GM23338 (cell line): ENCODE data around the gene TGM2. TPM values are rescaled to one million over a fixed set of nuclear protein-coding genes. Genes with fewer than 3 reads are reported as not detected.

Experiments used
- ATAC-seq: fragments of 200-7000 bp; cut with Tn5 transposase; 3 replicates; pipeline ENCODE4 v1.9.1; 2020
- DNase-seq: peaks from one replicate; pipeline ENCODE4 v3.0.0-alpha.2; 2015; ENCODE audit warnings: low spot score
- H2AFZ ChIP-seq: fragments of 200-600 bp; sonication (generic); 2 replicates; pipeline ENCODE4 v1.8.0; 2016; ENCODE audit warnings: antibody characterized with exemption, mild to moderate bottlenecking, moderate library complexity
- H3F3A ChIP-seq: fragments of 200-600 bp; sonication (generic); replicated peaks from 2 replicates; pipeline ENCODE4 v1.8.0; 2017; ENCODE audit warnings: antibody characterized with exemption, mixed run types, low read depth
- H3K27ac ChIP-seq: fragments of 200-600 bp; sonication (generic); 2 replicates; pipeline ENCODE4 v1.6.1; 2016; ENCODE audit warnings: low read depth
- H3K27me3 ChIP-seq: fragments of 200-600 bp; sonication (generic); 2 replicates; pipeline ENCODE4 v1.8.0; 2016; ENCODE audit warnings: mild to moderate bottlenecking, mixed run types, moderate library complexity; ENCODE audit not compliant: insufficient read depth
- H3K36me3 ChIP-seq: fragments of 200-600 bp; sonication (generic); 2 replicates; pipeline ENCODE4 v1.8.0; 2016; ENCODE audit warnings: mild to moderate bottlenecking; ENCODE audit not compliant: insufficient read depth
- H3K4me1 ChIP-seq: fragments of 200-600 bp; sonication (generic); 2 replicates; pipeline ENCODE4 v1.8.0; 2016; ENCODE audit warnings: mild to moderate bottlenecking, moderate library complexity; ENCODE audit not compliant: insufficient read depth
- H3K4me2 ChIP-seq: fragments of 200-600 bp; sonication (generic); 2 replicates; pipeline ENCODE4 v1.7.1; 2017; ENCODE audit warnings: mixed run types
- H3K4me3 ChIP-seq: fragments of 200-600 bp; sonication (generic); 2 replicates; pipeline ENCODE4 v1.6.1; 2016; ENCODE audit warnings: mixed run types
- H3K79me2 ChIP-seq: fragments of 200-600 bp; sonication (generic); replicated peaks from 2 replicates; pipeline ENCODE4 v1.8.0; 2017; ENCODE audit warnings: mild to moderate bottlenecking; ENCODE audit not compliant: insufficient read depth
- H3K9me2 ChIP-seq: fragments of 200-600 bp; sonication (generic); 2 replicates; pipeline ENCODE4 v1.8.0; 2017; ENCODE audit not compliant: insufficient read depth
- H4K20me1 ChIP-seq: fragments of 200-600 bp; sonication (generic); replicated peaks from 2 replicates; pipeline ENCODE4 v1.8.0; 2017; ENCODE audit warnings: mild to moderate bottlenecking; ENCODE audit not compliant: insufficient read depth
- H3K27ac Mint-ChIP-seq: 2 replicates; pipeline ENCODE4 v1.8.0; 2020; ENCODE audit warnings: inconsistent platforms, mild to moderate bottlenecking, moderate library complexity, mixed read lengths
- H3K27me3 Mint-ChIP-seq: 3 replicates; pipeline ENCODE4 v1.8.0; 2022; ENCODE audit warnings: low read depth, mild to moderate bottlenecking, moderate library complexity, mixed read lengths, inconsistent platforms; ENCODE audit not compliant: insufficient read depth, poor library complexity
- H3K36me3 Mint-ChIP-seq: 3 replicates; pipeline ENCODE4 v1.8.0; 2021; ENCODE audit warnings: low read depth, mild to moderate bottlenecking, inconsistent platforms, moderate library complexity, mixed read lengths
- H3K4me1 Mint-ChIP-seq: 3 replicates; pipeline ENCODE4 v1.8.0; 2020; ENCODE audit warnings: mild to moderate bottlenecking, inconsistent platforms, mixed read lengths
- H3K4me3 Mint-ChIP-seq: 3 replicates; pipeline ENCODE4 v1.8.0; 2021; ENCODE audit warnings: moderate library complexity, mild to moderate bottlenecking, inconsistent platforms, mixed read lengths
- H3K9me3 Mint-ChIP-seq: 3 replicates; pipeline ENCODE4 v1.8.0; 2020; ENCODE audit warnings: moderate library complexity, mild to moderate bottlenecking, inconsistent platforms, mixed read lengths
- CREB1 ChIP-seq: fragments of 250-450 bp; sonication (Bioruptor Pico); IDR thresholded peaks from 2 replicates; pipeline ENCODE4 v1.5.0; 2020; ENCODE audit warnings: low read depth, mild to moderate bottlenecking, moderate library complexity
- CTCF ChIP-seq, 2 experiments: fragments of 200-600 bp in 1 of 2; sonication (generic) in 1 of 2; conservative IDR thresholded peaks; 2 replicates each; pipeline versions ENCODE4 v1.5.1 to v1.6.1; 2016 to 2017; ENCODE audit warnings: antibody characterized with exemption in 2 of 2, low read depth in 2 of 2, mild to moderate bottlenecking in 2 of 2, moderate library complexity in 1 of 2
- ETS1 ChIP-seq: IDR thresholded peaks from 2 replicates; pipeline ENCODE4 v1.6.1; 2016; ENCODE audit warnings: antibody characterized with exemption
- EZH2 ChIP-seq: fragments of 200-600 bp; sonication (generic); IDR thresholded peaks from one replicate; pipeline ENCODE4 v1.8.0; 2017; ENCODE audit warnings: antibody characterized with exemption, mild to moderate bottlenecking, low read depth; ENCODE audit not compliant: unreplicated experiment
- NANOG ChIP-seq: IDR thresholded peaks from 2 replicates; pipeline ENCODE4 v1.6.1; 2016; ENCODE audit warnings: antibody characterized with exemption, borderline replicate concordance
- POLR2AphosphoS5 ChIP-seq: IDR thresholded peaks from 2 replicates; pipeline ENCODE4 v1.6.1; 2016; ENCODE audit warnings: antibody characterized with exemption, low read depth
- STAT1 ChIP-seq: IDR thresholded peaks from one replicate; pipeline ENCODE4 v1.6.1; 2016; ENCODE audit warnings: antibody characterized with exemption; ENCODE audit not compliant: unreplicated experiment
- polyA plus RNA-seq: library from polyadenylated mRNA; unstranded; fragments of >200 nt; fragmentation: Nextera tagmentation; extraction: Ambion mirVana; gene quantifications from 2 replicates; pipeline ENCODE4 v1.2.1, GENCODE V29; 2016
- total RNA-seq: library from RNA; depleted of rRNA; stranded (reverse); fragments of >200 nt; shearing (Covaris generic); gene quantifications from 2 replicates; pipeline ENCODE4 v1.2.3, GENCODE V29; 2014
- TF ChIP-seq, protein P1 (sequence below): IDR thresholded peaks from one replicate; pipeline ENCODE4 v1.6.1; 2018; ENCODE audit warnings: antibody characterized with exemption; ENCODE audit not compliant: unreplicated experiment

Gene TGM2
- total and polyA plus RNA-seq, 2 experiments from 2014 or later = 0.45 to 1.0 TPM

GRCh38 chr20:38170826-38171674 lies 6.0 kb upstream of the TGM2 start:
- H3K9me2 ChIP-seq = no peaks in the 10 kb centered on the region
- H3K36me3 Mint-ChIP-seq = no peaks in the 10 kb centered on the region
- no peaks in the 10 kb centered on the region for H3K27me3 Mint-ChIP-seq
- no peak overlapping the region for H3K27ac ChIP-seq
- no peaks in the 10 kb centered on the region for H4K20me1 ChIP-seq
- no peaks in the 10 kb centered on the region for H3K79me2 ChIP-seq
- H3F3A ChIP-seq = no peaks in the 10 kb centered on the region
- H3K27me3 ChIP-seq = no peaks in the 10 kb centered on the region
- ATAC-seq (no peak), DNase-seq (no peak)
- TF ChIP-seq STAT1 = no peak
- TF ChIP-seq CTCF (conservative IDR thresholded peaks at IDR 0.05; ENCODE audit: low read depth in 2 of 2) = no peak
- peaks cover 8% of the 10 kb centered on the region for H3K4me1 ChIP-seq
- no peak overlapping the region for H2AFZ ChIP-seq
- peaks cover 5% of the 10 kb centered on the region; the same call in 2 of the 3 replicates for H3K4me1 Mint-ChIP-seq
- no peak overlapping the region for H3K4me3 ChIP-seq
- H3K27ac Mint-ChIP-seq = no peak overlapping the region
- H3K36me3 ChIP-seq = no peaks in the 10 kb centered on the region
- no peak overlapping the region for H3K4me3 Mint-ChIP-seq
- H3K4me2 ChIP-seq = no peak overlapping the region
- no peaks in the 10 kb centered on the region for H3K9me3 Mint-ChIP-seq

DNA sequence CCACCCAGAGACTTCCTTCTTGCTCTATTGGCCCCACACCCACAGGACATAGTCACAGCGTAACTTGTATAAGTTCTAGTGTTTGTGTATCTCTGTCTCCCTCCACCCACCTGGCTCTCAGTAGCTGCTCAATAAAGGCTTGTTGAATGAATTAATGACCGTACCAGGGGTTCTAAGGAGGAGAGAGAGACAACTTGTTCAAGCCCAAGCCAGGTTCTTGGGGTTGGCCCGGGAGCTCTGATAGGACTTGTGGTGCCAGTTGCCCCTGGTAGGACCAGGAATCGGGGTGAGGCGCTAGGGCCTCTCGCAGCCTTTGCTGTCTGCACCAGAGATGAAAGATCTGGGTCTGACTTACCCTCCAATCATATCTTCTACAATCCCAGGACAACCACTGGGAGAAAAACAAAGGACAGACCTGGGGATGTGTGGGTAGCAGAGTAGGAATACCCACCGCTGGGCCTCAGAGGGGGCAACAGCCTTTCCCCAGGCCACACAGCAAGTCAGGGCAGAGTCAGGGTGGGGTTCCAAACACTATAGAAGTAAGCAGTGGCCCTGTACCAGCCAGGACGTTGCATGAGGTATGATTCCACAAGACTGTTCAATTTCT lies 5.3 kb upstream of the TGM2 start:
- Mint-ChIP-seq H3K27me3 (peaks cover 2% of the 10 kb centered on the region), H3K4me3 (no peak overlapping the region), H3K9me3 (no peaks in the 10 kb centered on the region), H3K4me1 (peaks cover 5% of the 10 kb centered on the region; the same call in 2 of the 3 replicates), H3K36me3 (no peaks in the 10 kb centered on the region), H3K27ac (no peak overlapping the region)
- Histone ChIP-seq H3K4me2 (no peak overlapping the region), H2AFZ (no peak overlapping the region), H3K27me3 (no peaks in the 10 kb centered on the region), H4K20me1 (no peaks in the 10 kb centered on the region), H3K27ac (no peak overlapping the region), H3K36me3 (no peaks in the 10 kb centered on the region), H3K9me2 (no peaks in the 10 kb centered on the region), H3K4me1 (peaks cover 2% of the 10 kb centered on the region), H3K4me3 (no peak overlapping the region), H3F3A (no peaks in the 10 kb centered on the region), H3K79me2 (no peaks in the 10 kb centered on the region)
- ATAC-seq (no peak), DNase-seq (no peak)
- no peak for TF ChIP-seq STAT1
- TF ChIP-seq CREB1 (CRISPR knock-in tag) = no peak
- TF ChIP-seq NANOG = no peak
- TF ChIP-seq, protein P1, sequence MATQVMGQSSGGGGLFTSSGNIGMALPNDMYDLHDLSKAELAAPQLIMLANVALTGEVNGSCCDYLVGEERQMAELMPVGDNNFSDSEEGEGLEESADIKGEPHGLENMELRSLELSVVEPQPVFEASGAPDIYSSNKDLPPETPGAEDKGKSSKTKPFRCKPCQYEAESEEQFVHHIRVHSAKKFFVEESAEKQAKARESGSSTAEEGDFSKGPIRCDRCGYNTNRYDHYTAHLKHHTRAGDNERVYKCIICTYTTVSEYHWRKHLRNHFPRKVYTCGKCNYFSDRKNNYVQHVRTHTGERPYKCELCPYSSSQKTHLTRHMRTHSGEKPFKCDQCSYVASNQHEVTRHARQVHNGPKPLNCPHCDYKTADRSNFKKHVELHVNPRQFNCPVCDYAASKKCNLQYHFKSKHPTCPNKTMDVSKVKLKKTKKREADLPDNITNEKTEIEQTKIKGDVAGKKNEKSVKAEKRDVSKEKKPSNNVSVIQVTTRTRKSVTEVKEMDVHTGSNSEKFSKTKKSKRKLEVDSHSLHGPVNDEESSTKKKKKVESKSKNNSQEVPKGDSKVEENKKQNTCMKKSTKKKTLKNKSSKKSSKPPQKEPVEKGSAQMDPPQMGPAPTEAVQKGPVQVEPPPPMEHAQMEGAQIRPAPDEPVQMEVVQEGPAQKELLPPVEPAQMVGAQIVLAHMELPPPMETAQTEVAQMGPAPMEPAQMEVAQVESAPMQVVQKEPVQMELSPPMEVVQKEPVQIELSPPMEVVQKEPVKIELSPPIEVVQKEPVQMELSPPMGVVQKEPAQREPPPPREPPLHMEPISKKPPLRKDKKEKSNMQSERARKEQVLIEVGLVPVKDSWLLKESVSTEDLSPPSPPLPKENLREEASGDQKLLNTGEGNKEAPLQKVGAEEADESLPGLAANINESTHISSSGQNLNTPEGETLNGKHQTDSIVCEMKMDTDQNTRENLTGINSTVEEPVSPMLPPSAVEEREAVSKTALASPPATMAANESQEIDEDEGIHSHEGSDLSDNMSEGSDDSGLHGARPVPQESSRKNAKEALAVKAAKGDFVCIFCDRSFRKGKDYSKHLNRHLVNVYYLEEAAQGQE = no peak
- no peak for TF ChIP-seq ETS1
- no peak for TF ChIP-seq POLR2AphosphoS5
- TF ChIP-seq EZH2 = no peak
